GM19372 (cell line): Measurements from ENCODE around the gene TSGA10IP.

Experiments used
- ATAC-seq: cut with Tn5 transposase; IDR thresholded peaks from one replicate; pipeline ENCODE4 v1.9.1; 2021; ENCODE audit warnings: mild to moderate bottlenecking, low read depth, moderate library complexity; ENCODE audit not compliant: unreplicated experiment

Gene TSGA10IP

GRCh38 chr11:65945430-65945911, at the start of gene TSGA10IP:
Gene TSGA10IP, plus strand, starts transcription at chr11:65945480. Its CDS starts 196 bp downstream, at chr11:65945676.
- ATAC-seq, result no peak

GRCh38 chr11:65895482-65895981, 49.7 kb upstream of the TSGA10IP start:
- ATAC-seq, result no peak

GRCh38 chr11:65896034-65896999, 49.0 kb upstream of the TSGA10IP start:
- no peak for ATAC-seq

- ATAC-seq, result no peak
Measured at GRCh38 chr11:65897020-65897471, 48.2 kb upstream of the TSGA10IP start.

GRCh38 chr11:65898656-65899355, 46.5 kb upstream of the TSGA10IP start:
- no peak for ATAC-seq

GRCh38 chr11:65899356-65900124, 45.7 kb upstream of the TSGA10IP start:
- ATAC-seq, result no peak

GRCh38 chr11:65900125-65900898, 45.0 kb upstream of the TSGA10IP start, which contains the start of gene FOSL1:
Gene FOSL1, minus strand, starts transcription at chr11:65900388. Its CDS starts 49 bp downstream, at chr11:65900339.
- peak; percentile 74 for ATAC-seq

- ATAC-seq, result no peak
Measured at GRCh38 chr11:65900899-65901180, 44.4 kb upstream of the TSGA10IP start.

GRCh38 chr11:65903068-65903481, 42.2 kb upstream of the TSGA10IP start:
- ATAC-seq, result no peak

- no peak for ATAC-seq
Measured at GRCh38 chr11:65903715-65904114, 41.6 kb upstream of the TSGA10IP start.

- no peak for ATAC-seq
Measured at GRCh38 chr11:65906602-65907001, 38.7 kb upstream of the TSGA10IP start.

- ATAC-seq, result no peak
Measured at GRCh38 chr11:65907878-65908277, 37.4 kb upstream of the TSGA10IP start.

GRCh38 chr11:65911682-65912568, 33.4 kb upstream of the TSGA10IP start:
- no peak for ATAC-seq

- no peak for ATAC-seq
Measured at GRCh38 chr11:65912845-65913244, 32.4 kb upstream of the TSGA10IP start.

- ATAC-seq, result no peak
Measured at GRCh38 chr11:65915101-65915820, 30.0 kb upstream of the TSGA10IP start.

- ATAC-seq, result no peak
Measured at GRCh38 chr11:65915821-65916251, 29.4 kb upstream of the TSGA10IP start.

- no peak for ATAC-seq
Measured at GRCh38 chr11:65916391-65916790, 28.9 kb upstream of the TSGA10IP start.

GRCh38 chr11:65917077-65917433, 28.2 kb upstream of the TSGA10IP start:
- ATAC-seq, result no peak
